HCT116 (cell line): ENCODE data around the gene ADK. TPM values are rescaled to one million over a fixed set of nuclear protein-coding genes. Genes with fewer than 3 reads are reported as not detected.

Source experiments
- ATAC-seq: fragments of 200-7000 bp; cut with Tn5 transposase; 2 replicates; pipeline ENCODE4 v1.9.1; 2020; ENCODE audit warnings: mild to moderate bottlenecking, moderate library complexity
- BruUV-seq: library from RNA; stranded (reverse); fragments of 400-500 nt; replicated peaks from 2 replicates; lab custom pipeline; 2021; lab: Mats Ljungman, UMichigan
- CTCF ChIA-PET: fragments of 300-600 bp; sonication (Branson Sonifier 250); formaldehyde crosslinking; loops from one replicate; lab custom pipeline; 2021; ENCODE audit warnings: antibody characterized with exemption; lab: Charles Lee
- POLR2A ChIA-PET: fragments of 300-600, 350-600 bp; sonication (Branson Sonifier 250); formaldehyde crosslinking; loops from one replicate; lab custom pipeline; 2021; ENCODE audit warnings: antibody characterized with exemption; lab: Charles Lee
- RAD21 ChIA-PET, 2 experiments: fragments of 300-600 bp; sonication (Branson Sonifier 250); formaldehyde crosslinking; loops; one replicate each; lab custom pipeline; 2023; ENCODE audit warnings: low total read pairs in 2 of 2; ENCODE audit not compliant: uncharacterized antibody in 2 of 2, unreplicated experiment in 2 of 2, low non-redundant PET in 1 of 2; lab: Charles Lee
- DNase-seq: peaks from one replicate; pipeline ENCODE4 v3.0.0-alpha.2; 2010; ENCODE audit warnings: low read depth, low spot score
- H2AFZ ChIP-seq: fragments of 200-600 bp; shearing (Covaris generic), sonication (generic); 2 replicates; pipeline ENCODE4 v1.6.1; 2017; ENCODE audit warnings: low read depth, mixed run types, mixed read lengths, antibody characterized with exemption, low read length; ENCODE audit not compliant: poor library complexity, severe bottlenecking
- H3K27ac ChIP-seq: 2 replicates; pipeline ENCODE4 v1.5.1; 2012; ENCODE audit warnings: low read depth, low read length
- H3K27me3 ChIP-seq: fragments of 200-600 bp; sonication (generic); 2 replicates; pipeline ENCODE4 v1.6.1; 2016; ENCODE audit warnings: mixed run types, low read length, mixed read lengths; ENCODE audit not compliant: insufficient read depth
- H3K36me3 ChIP-seq, 2 experiments: fragments of 200-500 bp in 1 of 2; fragments of 200-600 bp in 1 of 2; sonication (Bioruptor generic) in 1 of 2; sonication (generic) in 1 of 2; 2 replicates each; pipeline versions ENCODE4 v1.5.1 to v1.6.1; 2014 to 2016; ENCODE audit warnings: low read length in 2 of 2, inconsistent platforms in 1 of 2, mixed read lengths in 1 of 2, mixed run types in 1 of 2; ENCODE audit not compliant: insufficient read depth in 2 of 2, control insufficient read depth in 1 of 2
- H3K4me1 ChIP-seq, 2 experiments: fragments of 200-600 bp in 1 of 2; sonication (generic) in 1 of 2; 2 replicates each; pipeline versions ENCODE4 v1.5.1 to v1.6.1; 2012 to 2017; ENCODE audit warnings: low read length in 2 of 2, inconsistent platforms in 1 of 2, mild to moderate bottlenecking in 1 of 2, mixed read lengths in 1 of 2, mixed run types in 1 of 2, moderate library complexity in 1 of 2; ENCODE audit not compliant: insufficient read depth in 2 of 2, control insufficient read depth in 1 of 2
- H3K4me2 ChIP-seq: fragments of 200-600 bp; sonication (generic); 2 replicates; pipeline ENCODE4 v1.6.1; 2017; ENCODE audit warnings: mixed run types, low read length, mixed read lengths
- H3K4me3 ChIP-seq, 2 experiments: fragments of 200-600 bp in 1 of 2; sonication (generic) in 1 of 2; replicated peaks in 1 of 2; 2 replicates each; pipeline ENCODE4 v1.5.1; 2011 to 2016; ENCODE audit warnings: low read length in 2 of 2, control low read depth in 1 of 2, low read depth in 1 of 2, mild to moderate bottlenecking in 1 of 2, mixed read lengths in 1 of 2, mixed run types in 1 of 2
- H3K79me2 ChIP-seq: fragments of 200-600 bp; sonication (generic); 2 replicates; pipeline ENCODE4 v1.6.1; 2017; ENCODE audit warnings: mild to moderate bottlenecking, mixed run types, low read length, moderate library complexity, mixed read lengths; ENCODE audit not compliant: insufficient read depth
- H3K9ac ChIP-seq: fragments of 200-600 bp; sonication (generic); 2 replicates; pipeline ENCODE4 v1.6.1; 2016; ENCODE audit warnings: low read length, mixed read lengths
- H3K9me2 ChIP-seq: fragments of 200-600 bp; sonication (generic), shearing (Covaris generic); 2 replicates; pipeline ENCODE4 v1.6.1; 2017; ENCODE audit warnings: mixed run types, mild to moderate bottlenecking, moderate library complexity; ENCODE audit not compliant: insufficient read depth
- H3K9me3 ChIP-seq, 2 experiments: fragments of 200-500 bp in 1 of 2; fragments of 200-600 bp in 1 of 2; sonication (Bioruptor generic) in 1 of 2; sonication (generic) in 1 of 2; 2 replicates each; pipeline ENCODE4 v1.6.1; 2014 to 2017; ENCODE audit warnings: low read length in 2 of 2, mixed read lengths in 2 of 2, inconsistent platforms in 1 of 2, low read depth in 1 of 2, mild to moderate bottlenecking in 1 of 2, mixed run types in 1 of 2, moderate library complexity in 1 of 2; ENCODE audit not compliant: control insufficient read depth in 1 of 2, insufficient read depth in 1 of 2
- H4K20me1 ChIP-seq: fragments of 200-600 bp; sonication (generic), shearing (Covaris generic); 2 replicates; pipeline ENCODE4 v1.6.1; 2017; ENCODE audit warnings: mixed run types, mild to moderate bottlenecking, moderate library complexity; ENCODE audit not compliant: insufficient read depth
- CBX3 ChIP-seq: IDR thresholded peaks from 2 replicates; pipeline ENCODE4 v1.6.1; 2012; ENCODE audit warnings: low read depth
- CEBPB ChIP-seq: IDR thresholded peaks from 2 replicates; pipeline ENCODE4 v1.6.1; 2012; ENCODE audit warnings: low read depth
- EGR1 ChIP-seq: IDR thresholded peaks from 2 replicates; pipeline ENCODE4 v1.6.1; 2012; ENCODE audit warnings: low read depth
- EZH2 ChIP-seq: fragments of 200-600 bp; sonication (generic); IDR thresholded peaks from 2 replicates; pipeline ENCODE4 v1.6.1; 2017; ENCODE audit warnings: antibody characterized with exemption, mixed run types
- FOSL1 ChIP-seq: IDR thresholded peaks from 2 replicates; pipeline ENCODE4 v1.6.1; 2012; ENCODE audit warnings: low read depth
- JUND ChIP-seq: IDR thresholded peaks from 2 replicates; pipeline ENCODE4 v1.6.1; 2012
- MAX ChIP-seq: IDR thresholded peaks from 2 replicates; pipeline ENCODE4 v1.6.1; 2012
- POLR2A ChIP-seq: IDR thresholded peaks from 2 replicates; pipeline ENCODE4 v1.7.0; 2011; ENCODE audit warnings: borderline replicate concordance; ENCODE audit not compliant: insufficient read depth, insufficient read length; ENCODE audit errors: extremely low read depth
- POLR2AphosphoS5 ChIP-seq: IDR thresholded peaks from 2 replicates; pipeline ENCODE4 v1.6.1; 2011; ENCODE audit warnings: mild to moderate bottlenecking, low read depth, low read length, moderate library complexity
- SIN3A ChIP-seq: IDR thresholded peaks from 2 replicates; pipeline ENCODE4 v1.6.1; 2012; ENCODE audit warnings: low read depth
- SP1 ChIP-seq: IDR thresholded peaks from 2 replicates; pipeline ENCODE4 v1.6.1; 2012; ENCODE audit warnings: low read depth
- SRF ChIP-seq: IDR thresholded peaks from 2 replicates; pipeline ENCODE4 v1.6.1; 2012; ENCODE audit warnings: low read depth
- TCF7L2 ChIP-seq: IDR thresholded peaks from 2 replicates; pipeline ENCODE4 v1.7.0; 2011; ENCODE audit warnings: borderline replicate concordance, inconsistent platforms; ENCODE audit not compliant: insufficient read depth, insufficient read length; ENCODE audit errors: extremely low read depth
- YY1 ChIP-seq: IDR thresholded peaks from 2 replicates; pipeline ENCODE4 v1.6.1; 2011; ENCODE audit warnings: low read length, low read depth, moderate library complexity, mild to moderate bottlenecking; ENCODE audit not compliant: insufficient replicate concordance; ENCODE audit errors: extremely low read depth
- ZFX ChIP-seq: fragments of 450-650 bp; IDR thresholded peaks from 2 replicates; pipeline ENCODE4 v1.6.1; 2017
- intact Hi-C: fragments of 100-400 bp; cut with micrococcal nuclease; formaldehyde crosslinking; loops from 2 replicates; pipeline ENCODE4 v1.10.0; 2022
- total RNA-seq: library from RNA; stranded (reverse); gene quantifications from one replicate; pipeline ENCODE4 v1.2.1, GENCODE V29; 2021; ENCODE audit not compliant: unreplicated experiment

Gene ADK
- total RNA-seq, 1 experiment from 2014 or later, result 55.0 TPM

- TF ChIP-seq JUND, result no peak
Observed at GRCh38 chr10:74174521-74174920, 23.5 kb downstream of the ADK start (continued).

DNA sequence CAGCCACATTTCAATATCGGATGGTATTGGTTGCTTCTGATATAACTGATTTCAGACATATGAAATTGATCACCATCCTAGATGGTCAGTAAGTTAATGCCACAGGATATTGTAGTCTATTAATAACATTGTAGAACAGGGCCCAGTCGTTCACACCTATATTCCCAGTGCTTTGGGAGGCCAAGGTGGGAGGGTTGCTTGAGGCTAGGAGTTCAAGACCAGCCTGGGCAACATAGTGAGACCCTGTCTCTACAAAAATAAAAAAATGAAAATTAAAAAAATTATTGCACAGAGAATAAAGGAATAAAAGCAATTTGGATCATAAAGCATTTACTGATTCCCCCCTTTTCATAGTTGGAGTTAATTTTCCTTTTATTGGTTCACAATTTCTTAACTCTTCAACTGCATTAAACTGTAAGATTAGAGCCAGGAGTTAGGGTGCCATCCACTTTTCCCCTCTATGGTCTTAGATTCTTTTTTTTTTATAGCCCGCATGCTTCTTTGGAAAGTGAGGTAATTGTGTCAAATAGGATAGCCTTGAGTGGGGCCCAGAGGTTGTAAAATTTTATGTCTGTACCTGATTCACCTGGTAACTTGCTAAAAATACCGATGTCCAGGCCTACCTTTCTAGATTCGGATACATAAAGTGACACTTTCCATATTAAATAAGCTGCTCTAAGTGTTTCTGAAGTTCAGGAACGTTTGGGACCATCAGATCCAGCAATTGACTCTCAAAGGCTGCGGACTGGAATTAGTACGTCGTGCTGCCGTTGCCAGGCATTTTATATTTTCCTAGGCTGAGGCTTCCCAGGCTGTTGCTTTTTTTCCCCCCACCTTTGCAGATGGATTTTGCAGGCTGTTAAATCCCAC, 24.7 kb downstream of the ADK start:
- no peaks in the 10 kb centered on the region for H3K36me3 ChIP-seq
- no peak for DNase-seq
- peak overlapping the region; percentile 93 for H3K9ac ChIP-seq
- H3K9me3 ChIP-seq, result no peaks in the 10 kb centered on the region
- no peaks in the 10 kb centered on the region for H3K9me2 ChIP-seq
- H3K79me2 ChIP-seq, result peaks cover 33% of the 10 kb centered on the region
- CTCF ChIA-PET, result no interaction called here
- H4K20me1 ChIP-seq, result no peaks in the 10 kb centered on the region
- peak overlapping the region; percentile 73 to 90 for H3K4me3 ChIP-seq
- POLR2A ChIA-PET, result interaction anchor here (0.9 to 2.3 kb wide), 7 partner anchors 8 to 269 kb away, joined by 3 to 12 read pairs (median 4); no protein-coding TSS in a partner anchor
- peak overlapping the region; percentile 89 for H3K4me2 ChIP-seq
- peak overlapping the region; percentile 8 for H2AFZ ChIP-seq
- peak overlapping the region; percentile 78 for H3K27ac ChIP-seq
- TF ChIP-seq SRF (no peak), EGR1 (no peak), EZH2 (no peak), SP1 (no peak)
- TF ChIP-seq, all 23 proteins: peak for 0
- intact Hi-C loops, result no loop called here
- ATAC-seq, result no peak
- Histone ChIP-seq H3K4me1 (peaks cover 7 to 40% of the 10 kb centered on the region in 2 experiments), H3K27me3 (no peaks in the 10 kb centered on the region)
- RAD21 ChIA-PET, result no interaction called here
- BruUV-seq, result TSS peak; percentile 93

DNA sequence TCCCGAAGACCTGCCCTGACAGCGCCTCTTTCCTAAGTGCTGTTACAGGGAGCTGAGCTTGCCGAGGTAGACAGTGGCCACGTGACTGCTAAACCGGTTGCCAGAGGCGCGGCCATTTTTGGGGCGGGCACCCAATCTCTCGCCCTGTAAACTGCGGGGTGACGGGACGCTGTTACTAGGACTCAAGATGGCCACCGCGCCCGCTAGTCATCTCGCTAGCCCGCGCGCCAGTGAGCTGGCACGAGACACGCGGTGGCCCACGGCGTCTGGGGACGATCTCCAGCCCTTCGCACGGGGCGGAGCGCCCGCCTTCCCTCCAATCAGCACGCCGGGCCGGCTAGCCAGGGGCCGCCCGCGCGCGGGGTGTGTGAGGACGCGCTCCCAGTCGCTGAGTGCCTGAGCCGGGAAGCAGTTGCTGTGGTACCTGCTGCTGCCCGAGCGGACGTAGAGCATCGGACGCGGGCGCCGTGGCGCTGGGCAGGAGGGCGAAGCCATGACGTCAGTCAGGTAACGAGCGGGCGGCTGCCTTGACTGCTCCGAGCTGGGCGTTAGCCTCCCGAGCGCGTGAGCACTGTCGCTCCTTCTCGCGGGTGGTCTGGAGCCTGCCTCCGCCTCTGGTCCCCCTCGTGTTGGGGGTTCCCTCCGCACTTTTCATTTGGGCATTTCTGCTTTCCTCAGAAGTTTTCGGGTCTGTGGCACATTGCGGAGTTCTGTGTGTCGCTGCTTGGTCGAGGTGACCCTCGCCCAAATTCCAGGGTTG, 25.5 kb downstream of the ADK start:
- H3K4me1 ChIP-seq, result peaks cover 7 to 40% of the 10 kb centered on the region in 2 experiments
- peak; percentile 96 for ATAC-seq
- ChIA-PET RAD21 (no interaction called here), POLR2A (interaction anchor here (0.9 to 2.3 kb wide), 7 partner anchors 9 to 270 kb away, joined by 3 to 12 read pairs (median 4); no protein-coding TSS in a partner anchor), CTCF (no interaction called here)
- H3K9me3 ChIP-seq, result no peaks in the 10 kb centered on the region
- H3K27me3 ChIP-seq, result no peaks in the 10 kb centered on the region
- BruUV-seq, result no TSS peak
- intact Hi-C loops, result no loop called here
- peak overlapping the region; percentile 73 to 90 for H3K4me3 ChIP-seq
- H3K27ac ChIP-seq, result peak overlapping the region; percentile 78
- peak overlapping the region; percentile 8 for H2AFZ ChIP-seq
- no peaks in the 10 kb centered on the region for H4K20me1 ChIP-seq
- peaks cover 41% of the 10 kb centered on the region for H3K79me2 ChIP-seq
- peak overlapping the region; percentile 93 for H3K9ac ChIP-seq
- H3K36me3 ChIP-seq, result no peaks in the 10 kb centered on the region
- H3K4me2 ChIP-seq, result peak overlapping the region; percentile 89
- no peaks in the 10 kb centered on the region for H3K9me2 ChIP-seq
- peak; percentile 85 for DNase-seq
- TF ChIP-seq FOSL1 (no peak), SRF (peak; percentile 80; the same call in 1 of the 2 replicates), CEBPB (no peak), JUND (no peak), SIN3A (peak; percentile 78), MAX (peak; percentile 96), SP1 (peak; percentile 38; the same call in 1 of the 2 replicates), POLR2A (peak; percentile 77), YY1 (peak; percentile 97), ZFX (no peak), POLR2AphosphoS5 (peak; percentile 87), EGR1 (peak; percentile 34; the same call in 1 of the 2 replicates), TCF7L2 (peak; percentile 60), CBX3 (peak; percentile 72)
